HG02973 (cell line): ENCODE data around the gene LAPTM5.

Experiments
- ATAC-seq: cut with Tn5 transposase; IDR thresholded peaks from one replicate; pipeline ENCODE4 v1.9.1; 2021; ENCODE audit warnings: moderate library complexity; ENCODE audit not compliant: unreplicated experiment

The LAPTM5 gene

DNA sequence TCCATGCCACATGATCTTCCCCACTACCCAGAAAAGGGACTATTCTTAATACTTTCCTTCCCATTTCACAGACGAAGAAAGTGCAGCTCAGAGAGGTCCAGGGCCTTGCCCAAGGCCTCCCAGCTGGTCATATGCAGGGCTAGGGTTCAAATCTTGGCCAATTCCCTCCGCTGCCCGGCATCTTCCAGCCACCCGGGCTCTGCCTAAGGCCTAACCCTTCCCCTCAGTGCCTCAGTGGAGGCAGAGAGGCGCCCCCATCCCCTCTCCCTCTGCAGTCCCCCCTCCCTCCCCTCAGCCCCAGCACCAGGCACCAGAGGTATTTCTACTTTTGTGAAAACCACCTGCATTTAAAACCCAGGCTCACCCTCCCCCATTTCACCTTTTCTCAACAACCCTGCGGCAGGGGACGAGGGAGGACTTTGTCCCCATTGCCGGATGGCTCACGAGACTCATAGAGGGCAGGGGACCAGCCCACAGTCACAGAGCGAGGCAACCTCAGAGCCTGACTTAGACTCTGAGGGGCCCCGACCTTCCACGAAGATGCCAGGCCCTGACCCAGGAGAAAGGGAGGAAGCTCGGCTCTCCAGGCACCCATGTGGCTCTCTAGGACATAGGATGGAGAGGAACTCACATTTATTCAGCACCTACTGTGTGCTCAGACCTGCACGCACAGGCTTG lies 12.3 kb downstream of the LAPTM5 start:
- no peak for ATAC-seq

DNA sequence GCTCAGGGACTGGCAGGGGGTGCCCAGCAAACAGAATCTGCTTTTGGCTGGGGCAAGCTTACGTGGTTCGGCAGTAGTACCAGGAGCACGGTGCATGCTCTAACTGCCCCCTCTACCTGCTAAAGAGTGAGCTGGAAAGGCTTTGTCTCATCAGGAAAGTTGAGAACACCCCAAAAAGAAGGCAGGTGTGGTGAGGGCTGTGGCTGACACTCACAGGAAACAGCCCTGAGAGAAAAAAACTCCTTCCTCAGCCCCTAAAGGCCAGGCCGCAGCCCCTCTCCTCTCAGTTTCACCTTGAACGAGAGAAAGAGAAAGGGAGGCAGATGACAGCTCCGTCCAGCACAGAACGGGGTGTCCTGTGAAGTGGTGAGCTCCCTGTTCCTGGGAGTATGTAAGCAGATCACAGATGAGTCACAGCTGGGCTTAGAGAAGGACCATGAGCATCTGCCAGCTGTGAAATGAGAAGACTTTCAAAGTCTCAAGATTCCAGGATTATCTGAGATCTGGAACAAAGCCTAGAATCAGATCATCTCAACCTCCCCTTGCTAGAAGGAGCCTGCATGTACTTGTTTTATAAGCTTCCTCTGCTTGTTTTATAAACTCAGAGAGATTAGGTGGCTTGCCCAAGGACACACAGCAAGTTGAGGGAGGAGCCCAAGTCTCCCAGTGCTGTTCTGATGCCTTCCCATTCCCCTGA lies 13.4 kb downstream of the LAPTM5 start:
- no peak for ATAC-seq

DNA sequence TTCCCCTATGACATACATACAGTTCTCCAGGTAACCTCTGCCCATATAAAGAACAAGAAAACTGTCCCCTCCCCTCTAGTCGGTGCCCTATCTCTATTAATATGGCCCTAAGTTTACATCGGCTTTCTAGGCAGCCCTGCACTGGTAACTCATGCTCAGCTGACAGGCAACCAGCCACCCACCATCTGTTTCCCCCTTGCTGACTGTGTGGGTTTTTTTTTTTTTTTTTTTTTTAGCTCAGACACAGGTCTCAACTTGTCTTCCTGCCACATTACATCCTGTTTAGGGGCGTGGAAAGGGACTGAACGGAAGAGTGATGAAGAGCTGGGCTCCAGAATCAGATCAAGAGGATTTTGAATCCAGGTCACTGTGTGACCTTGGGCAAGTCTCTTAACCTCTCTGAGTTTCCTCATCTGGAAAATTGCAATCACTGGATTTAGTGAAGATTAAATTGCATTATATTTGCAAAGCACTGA lies 14.0 kb downstream of the LAPTM5 start:
- ATAC-seq: no peak

DNA sequence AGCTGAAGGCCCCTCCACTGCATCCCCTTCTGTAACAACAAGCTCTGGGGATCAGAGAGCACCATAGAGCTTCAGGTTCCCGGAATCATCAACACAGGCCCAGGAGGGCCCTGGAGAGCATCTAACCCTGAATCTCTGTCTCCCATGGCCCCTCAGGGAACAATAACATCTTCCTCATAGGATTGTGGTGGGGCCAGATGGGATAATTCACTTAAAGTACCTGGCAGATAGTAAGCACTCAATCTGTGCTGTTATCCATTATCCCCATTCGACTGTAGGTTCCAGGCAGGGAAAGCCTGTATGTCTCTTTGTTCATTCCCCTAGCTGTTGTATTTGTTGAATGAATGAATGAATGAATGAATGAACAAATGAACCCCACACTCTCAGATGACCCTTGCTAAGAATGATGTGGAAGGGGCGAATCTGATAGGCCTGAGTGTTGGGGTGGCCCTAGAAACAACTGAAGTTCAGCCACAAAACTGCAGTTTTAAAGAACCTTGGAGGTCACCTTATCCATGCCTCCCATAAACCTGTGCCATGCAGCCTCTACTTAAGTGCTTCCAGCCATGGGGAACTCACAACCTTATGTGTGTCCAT lies 14.5 kb downstream of the LAPTM5 start:
- ATAC-seq: no peak

DNA sequence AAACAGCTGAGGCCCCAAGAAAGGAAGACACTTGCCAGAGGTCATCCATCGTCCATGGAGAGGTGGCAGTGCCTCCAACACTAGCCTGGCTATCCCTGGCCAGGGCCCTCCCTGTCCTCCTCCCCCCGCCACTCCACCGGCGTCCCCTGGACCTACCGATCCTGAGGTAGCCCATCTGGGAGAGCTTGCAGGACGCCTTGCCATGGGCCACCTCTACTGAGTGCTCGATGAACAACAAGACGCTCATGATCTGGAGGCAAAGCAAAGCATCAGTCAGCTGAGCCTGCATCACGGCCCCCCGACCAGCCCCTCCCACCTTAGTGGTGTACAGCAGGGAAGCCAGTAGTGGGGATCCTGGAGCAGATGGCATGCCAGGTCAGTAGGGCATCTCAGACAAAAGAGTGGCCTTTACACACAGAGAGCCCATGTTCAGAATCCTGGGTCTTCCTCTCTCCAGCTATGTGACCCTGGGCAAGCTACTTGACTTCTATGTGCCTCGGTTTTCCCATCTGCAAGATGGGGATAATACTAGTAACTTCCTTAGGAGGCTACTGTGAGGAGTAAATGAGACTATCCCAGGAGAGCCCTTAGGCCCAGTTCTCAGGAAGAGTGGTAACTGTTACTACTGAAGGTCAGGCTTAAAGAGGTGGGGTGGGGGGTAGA lies 15.1 kb downstream of the LAPTM5 start:
- ATAC-seq: no peak

DNA sequence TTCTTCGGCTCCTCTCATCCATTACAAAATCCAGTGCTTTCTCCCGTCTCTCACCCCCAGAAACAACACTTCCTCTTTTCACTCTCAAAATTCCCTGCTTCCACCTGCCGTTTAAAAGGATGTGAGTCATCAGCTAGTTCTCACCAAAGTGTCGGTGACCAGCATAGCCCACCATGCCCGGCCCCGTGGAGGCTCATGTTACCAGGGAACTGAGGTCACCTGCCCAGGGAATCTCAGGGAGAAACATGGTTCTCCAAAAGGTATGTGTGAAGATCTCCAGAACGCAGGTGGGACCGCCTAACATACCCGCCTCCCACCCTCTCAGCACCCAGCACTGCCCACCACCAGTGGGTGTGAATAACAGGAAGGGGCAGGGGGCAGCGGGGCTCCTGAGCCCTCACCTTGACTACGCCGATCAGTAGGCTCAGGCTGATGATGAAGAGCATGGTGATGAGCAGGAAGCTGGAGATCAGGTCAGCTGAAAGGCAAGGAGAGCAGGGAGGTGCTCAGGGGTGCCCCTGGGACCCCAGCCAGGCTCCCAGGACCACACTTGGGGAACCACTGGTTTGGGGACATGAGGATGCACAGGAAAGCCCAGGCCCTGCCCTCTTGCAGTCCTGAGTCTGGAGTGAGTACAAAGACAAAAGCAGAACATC lies 16.2 kb downstream of the LAPTM5 start:
- ATAC-seq: no peak

DNA sequence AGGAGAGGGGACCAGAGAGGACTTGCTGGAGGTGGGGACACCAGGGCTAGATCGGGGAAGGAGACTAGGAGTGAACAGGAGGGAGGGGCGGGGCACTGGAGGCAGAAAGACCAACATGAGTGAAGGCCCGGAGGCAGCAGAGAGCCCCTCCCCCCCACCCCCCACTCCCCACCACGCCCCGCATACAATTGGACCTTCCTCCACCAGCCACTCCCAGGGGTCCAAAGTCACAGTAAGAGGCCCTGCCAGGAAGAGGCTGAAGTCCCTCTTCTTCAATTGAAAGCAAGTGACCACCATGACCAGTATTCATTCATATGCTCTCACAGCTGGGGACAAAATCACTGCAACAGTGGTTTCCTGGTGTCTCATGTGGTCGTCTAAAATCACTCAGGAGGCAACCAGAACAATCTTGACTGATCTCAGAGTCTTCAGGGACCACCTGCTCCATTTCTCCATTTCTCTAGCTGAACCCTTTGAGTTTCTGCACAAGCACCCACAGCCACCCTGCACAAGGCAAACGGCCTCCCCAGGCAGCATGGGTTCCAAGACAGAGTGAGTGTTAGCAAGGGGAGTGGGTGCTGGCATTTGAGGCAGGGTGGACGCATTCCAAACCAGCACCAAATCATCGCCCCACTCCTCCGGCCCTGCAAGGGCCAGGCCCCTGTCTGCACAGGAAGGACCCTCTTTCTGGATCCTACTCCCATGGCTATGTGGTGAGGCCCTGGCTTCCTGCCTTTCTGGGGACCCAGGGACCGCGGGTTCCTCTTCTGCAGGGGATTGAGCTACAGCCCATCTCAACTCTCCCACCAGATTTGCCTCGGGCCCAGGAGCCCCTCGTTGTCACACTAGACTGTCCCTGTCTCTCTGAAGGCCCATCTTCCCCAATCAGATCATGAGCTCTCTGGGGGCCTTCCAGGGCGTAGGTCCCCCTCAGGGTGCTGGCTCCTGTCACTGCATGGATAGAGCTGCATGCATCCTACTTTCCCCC lies 17.0 kb downstream of the LAPTM5 start:
- no peak for ATAC-seq

DNA sequence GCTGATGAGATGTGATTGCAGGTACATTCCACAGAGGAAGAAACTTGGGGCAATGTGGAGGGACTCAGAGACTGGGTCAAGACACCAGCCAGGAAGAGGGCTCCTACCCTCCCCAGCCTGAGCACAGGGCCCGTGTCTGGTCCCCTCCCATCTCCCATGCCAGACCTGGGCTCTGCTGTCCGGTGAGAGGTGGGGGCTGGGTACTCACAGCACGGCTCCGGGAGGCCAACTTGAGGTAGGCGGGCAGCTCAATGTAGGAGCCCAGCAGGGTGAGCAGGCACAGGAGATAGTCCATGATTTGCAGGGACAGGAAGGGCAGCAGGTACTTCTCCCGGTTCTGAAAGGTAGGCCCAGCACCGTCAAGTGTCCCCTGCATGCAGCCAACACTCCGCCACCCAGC lies 18.0 kb downstream of the LAPTM5 start:
- no peak for ATAC-seq

DNA sequence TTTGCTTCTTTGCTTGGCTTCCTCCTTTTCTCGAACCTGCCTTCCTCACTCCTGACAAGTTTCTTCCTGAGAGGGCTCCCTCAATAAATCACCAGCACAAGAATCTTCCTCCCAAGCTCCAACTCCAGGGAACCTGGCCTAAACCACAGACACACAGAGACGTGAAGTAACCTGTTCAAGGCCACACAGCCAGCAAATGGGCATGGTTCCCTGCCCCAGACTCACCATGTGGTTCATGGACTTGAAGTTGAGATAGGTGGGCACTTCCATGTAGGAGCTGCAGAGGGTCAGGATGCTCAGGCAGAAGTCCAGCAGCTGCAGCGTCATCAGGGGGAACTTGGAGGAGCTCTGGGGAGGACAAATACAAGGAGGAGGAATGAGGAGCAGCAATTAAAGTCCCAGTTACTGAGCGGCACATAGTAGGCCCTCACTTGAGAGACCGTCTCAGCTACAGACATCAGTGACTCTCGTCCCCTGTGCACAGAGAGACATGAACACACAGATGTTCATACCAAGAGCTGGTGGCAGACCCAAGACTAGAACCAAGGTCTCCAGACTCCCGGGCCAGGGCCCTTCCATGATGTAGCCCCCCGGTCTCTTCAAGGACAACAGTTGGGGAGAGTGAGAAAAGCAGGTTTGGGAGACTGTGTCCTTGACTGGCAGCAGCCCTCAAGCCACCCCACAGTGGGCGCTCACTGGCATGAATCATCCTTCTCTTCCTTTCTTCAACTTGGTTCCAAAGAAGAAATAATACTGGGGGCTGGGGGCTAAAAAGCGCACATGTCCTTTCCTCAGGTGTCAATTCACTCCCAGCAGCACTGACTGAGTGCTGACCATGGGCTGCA lies 18.6 kb downstream of the LAPTM5 start:
- no peak for ATAC-seq

DNA sequence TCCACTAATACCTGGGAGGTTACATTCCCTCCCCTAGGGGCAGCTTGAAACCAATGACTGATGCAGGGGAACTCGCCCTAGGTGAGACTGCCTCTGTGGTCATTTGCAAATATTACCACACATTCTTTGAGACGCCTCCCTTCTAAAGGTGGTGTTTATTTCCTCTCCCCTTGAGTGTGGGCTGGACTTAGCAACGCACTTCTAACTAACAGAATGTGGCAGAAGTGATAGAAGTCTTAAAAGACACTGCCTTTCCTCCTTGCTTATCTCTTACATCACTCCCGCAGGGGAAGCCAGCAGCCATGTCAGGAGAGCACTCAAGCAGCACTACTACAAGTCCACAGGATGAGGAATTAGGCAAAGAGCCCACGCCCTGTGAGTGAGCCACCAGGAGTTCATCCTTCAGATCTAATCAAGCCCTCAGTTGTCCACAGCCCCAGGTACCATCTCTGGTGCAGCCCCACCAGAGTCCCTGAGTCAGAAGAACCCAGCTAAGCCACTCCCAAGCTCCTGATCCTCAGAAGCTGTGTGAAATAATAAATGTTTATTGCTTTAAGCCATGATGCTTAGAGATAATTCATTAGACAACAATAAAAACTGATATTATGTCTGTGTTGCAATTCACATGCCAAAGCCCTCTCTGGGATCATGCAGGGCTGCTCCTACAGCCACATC lies 19.4 kb downstream of the LAPTM5 start:
- ATAC-seq: no peak

DNA sequence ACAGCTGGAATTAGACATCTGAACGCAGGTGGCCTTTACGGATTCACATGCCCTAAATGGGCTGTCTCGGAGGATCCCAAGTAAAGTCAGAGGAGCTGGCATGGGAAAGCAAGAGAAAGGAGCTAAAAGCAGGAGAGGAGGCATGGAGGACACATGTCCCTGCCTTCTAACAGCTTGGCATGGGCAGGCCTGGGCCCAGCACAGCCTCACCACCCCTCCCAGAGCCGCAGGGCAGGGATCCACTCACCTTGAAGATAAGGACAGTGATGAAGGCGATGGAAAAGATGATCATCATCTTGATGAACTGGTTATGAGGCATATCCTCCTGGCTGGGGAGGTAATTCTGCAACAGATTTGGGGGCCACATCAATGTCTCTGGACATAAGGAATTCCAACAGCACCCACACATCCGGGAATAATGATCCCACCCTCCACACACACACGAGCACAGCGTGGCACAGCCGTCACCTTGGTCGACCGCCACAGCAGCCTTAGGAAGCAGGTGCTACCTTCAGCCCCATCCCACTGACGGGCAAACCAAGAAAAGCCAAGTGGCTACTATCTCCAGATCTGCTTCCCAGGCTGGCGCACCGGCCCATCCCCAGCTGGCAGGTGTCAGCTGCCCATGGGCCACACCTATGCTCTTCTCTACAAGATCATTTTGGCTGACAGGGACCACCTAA lies 20.1 kb downstream of the LAPTM5 start:
- ATAC-seq: no peak

DNA sequence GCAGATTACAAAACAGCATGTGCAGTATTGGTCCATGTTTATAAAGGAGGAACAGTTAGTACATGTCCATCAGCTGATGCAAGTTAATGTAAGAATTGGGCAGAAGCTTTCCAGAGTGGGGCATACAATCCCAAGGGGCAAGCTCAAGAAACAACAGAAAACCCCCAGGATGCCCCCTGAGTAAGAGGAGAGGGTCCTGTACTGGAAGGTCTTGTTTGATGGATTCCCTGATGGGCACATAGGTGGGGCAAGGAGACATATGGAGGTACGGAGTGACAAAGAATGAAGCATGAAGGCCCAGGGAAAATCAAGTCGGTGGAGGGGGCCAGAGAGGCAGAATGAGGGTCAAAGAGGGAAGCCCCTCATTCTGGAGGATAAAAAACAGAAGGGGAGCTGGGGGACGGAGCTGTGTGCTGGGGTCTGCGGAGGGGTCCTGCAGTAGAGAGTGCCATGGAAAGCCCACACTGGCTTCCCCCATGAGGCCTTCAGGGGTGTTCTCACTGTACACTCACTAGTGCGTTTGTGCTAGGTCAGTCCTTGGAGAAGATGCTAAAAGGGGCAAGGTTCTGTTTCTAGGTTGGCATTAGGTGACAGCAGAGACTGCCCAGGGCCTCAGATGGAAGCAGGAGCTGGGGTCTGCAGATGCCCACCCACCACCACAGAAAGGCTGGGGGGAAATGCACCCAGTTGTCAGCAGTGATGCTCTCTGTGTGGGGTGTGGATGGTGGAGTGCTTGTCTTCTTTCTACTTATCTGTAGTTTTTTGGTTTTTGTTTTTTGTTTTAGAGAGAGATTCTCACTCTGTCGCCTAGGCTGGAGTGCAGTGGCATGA lies 21.7 kb downstream of the LAPTM5 start:
- no peak for ATAC-seq

DNA sequence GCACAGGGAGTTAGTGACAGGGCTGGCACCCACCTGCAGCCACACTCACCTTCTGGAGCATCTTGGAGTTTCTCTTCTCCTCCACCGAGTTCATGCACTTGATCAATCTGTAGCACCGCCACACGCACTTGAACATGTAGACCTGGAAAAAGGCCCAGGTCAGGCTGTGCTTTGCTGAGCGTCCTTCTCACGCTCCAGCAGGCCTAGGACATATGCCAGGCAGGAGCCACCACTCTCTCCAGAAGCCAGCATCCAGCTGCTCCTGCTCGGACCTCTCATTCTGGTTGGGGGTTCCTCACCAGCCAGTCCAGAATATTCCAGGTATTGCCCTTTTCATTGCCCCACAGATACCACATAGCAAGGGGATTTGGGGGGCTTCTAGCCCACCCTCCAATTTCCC lies 22.4 kb downstream of the LAPTM5 start:
- ATAC-seq: no peak

DNA sequence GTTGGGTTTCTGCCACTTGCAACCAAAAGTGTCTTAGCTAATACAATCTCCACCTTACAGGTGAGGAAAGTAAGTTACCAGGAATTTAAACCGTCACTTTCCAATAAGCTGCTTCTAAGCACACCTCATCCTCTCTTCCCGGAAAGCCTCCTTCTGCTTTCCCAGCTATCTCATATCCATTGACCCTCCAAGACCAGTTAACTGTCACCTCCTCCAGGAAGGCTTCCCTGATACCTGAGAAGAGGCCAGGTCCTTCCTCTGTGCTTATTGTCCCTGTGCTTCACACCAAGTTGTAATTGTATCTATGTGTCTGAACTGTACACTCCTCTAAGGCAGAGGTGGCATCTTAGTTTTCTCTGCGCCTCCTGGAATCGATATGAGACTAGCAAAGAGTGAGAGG lies 23.0 kb downstream of the LAPTM5 start:
- ATAC-seq: no peak

DNA sequence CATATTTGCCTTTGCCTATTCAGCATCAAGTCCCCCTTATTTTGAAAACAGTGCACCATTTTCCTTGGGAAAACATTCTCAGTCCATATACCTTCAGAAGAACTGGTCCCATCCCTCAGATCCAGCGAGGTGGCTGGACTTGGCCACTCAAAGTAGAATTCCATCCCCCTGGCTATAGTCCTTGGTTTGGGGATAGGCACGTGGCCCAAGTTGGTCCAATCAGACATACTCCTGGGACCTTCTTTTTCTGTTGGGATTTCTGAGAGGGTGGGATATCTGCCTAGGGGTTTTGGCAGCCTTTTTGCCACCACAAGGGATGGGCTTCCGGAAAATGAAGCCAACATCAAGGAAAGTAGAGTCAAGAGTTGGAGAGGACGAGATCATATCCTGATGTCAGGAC lies 23.5 kb downstream of the LAPTM5 start:
- no peak for ATAC-seq

DNA sequence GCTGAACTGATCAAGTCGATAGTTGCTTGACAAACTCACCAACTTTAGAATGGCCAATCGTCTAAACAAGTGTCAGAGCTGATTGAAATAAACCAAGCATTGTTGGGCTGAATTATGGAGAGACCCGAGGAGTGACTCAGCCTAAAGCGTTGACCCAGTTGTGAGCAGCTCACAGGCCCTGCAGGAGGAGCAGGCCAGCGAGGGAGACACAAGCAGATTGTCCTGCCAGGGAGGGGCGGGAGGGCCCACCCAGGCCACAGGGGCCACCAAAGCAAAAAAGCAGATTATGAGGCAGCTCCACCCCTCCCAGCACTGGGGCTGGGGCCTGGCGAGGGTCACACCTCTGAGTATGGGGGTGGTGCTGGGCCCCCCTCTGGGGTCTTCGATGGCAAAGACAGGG lies 24.1 kb downstream of the LAPTM5 start:
- ATAC-seq: no peak
